ENCODE results near the gene WDR4.

DNA sequence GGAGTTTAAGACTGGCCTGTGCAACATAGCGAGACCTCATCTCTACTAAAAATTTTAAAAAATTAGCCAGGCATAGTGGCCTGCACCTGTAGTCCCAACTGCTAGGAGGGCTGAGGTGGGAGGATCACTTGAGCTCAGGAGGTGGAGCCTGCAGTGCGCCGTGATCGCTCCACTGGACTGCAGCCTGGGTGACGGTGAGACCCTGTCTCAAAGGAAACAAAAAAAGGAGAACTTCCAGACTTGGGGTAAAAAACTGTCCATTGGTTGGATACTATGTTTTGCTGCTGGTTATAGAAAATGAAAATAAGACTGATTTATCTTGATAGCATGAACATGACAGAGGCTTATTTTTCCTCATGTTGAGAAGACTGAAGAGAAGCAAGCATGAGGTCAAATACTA, 79.4 kb downstream of the WDR4 start:
- TF ChIP-seq, protein P1, sequence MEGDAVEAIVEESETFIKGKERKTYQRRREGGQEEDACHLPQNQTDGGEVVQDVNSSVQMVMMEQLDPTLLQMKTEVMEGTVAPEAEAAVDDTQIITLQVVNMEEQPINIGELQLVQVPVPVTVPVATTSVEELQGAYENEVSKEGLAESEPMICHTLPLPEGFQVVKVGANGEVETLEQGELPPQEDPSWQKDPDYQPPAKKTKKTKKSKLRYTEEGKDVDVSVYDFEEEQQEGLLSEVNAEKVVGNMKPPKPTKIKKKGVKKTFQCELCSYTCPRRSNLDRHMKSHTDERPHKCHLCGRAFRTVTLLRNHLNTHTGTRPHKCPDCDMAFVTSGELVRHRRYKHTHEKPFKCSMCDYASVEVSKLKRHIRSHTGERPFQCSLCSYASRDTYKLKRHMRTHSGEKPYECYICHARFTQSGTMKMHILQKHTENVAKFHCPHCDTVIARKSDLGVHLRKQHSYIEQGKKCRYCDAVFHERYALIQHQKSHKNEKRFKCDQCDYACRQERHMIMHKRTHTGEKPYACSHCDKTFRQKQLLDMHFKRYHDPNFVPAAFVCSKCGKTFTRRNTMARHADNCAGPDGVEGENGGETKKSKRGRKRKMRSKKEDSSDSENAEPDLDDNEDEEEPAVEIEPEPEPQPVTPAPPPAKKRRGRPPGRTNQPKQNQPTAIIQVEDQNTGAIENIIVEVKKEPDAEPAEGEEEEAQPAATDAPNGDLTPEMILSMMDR (IDR thresholded peaks at IDR 0.05): no peak
- no peak for TF ChIP-seq POLR2A (IDR thresholded peaks at IDR 0.05)
